Pancreas (tissue), 10 donors: ENCODE data around the gene PPHLN1. TPM values are rescaled to one million over a fixed set of nuclear protein-coding genes. Genes with fewer than 3 reads are reported as not detected.

Experiments
- ATAC-seq, 4 donors: fragments of 200-7000 bp; cut with Tn5 transposase; one replicate each; pipeline versions ENCODE4 v1.8.0 to v1.9.1; 2020; ENCODE audit warnings: mild to moderate bottlenecking in 4 of 4, moderate library complexity in 4 of 4
- DNase-seq, 6 donors: peaks; one replicate each; pipeline ENCODE4 v3.0.0-alpha.2; 2020
- FAIRE-seq: peaks from 2 replicates; lab custom pipeline; 2012; peaks lifted over from hg19 to GRCh38; lab: Jason Lieb, UNC
- H3K27ac ChIP-seq, 4 donors: fragments of 200-600 bp; sonication (generic); 1 replicate in 3 of 4; 2 replicates in 1 of 4; pipeline versions ENCODE4 v1.5.0 to v1.8.0; 2020
- H3K27me3 ChIP-seq, 4 donors: fragments of 200-600 bp; one replicate each; pipeline ENCODE4 v1.8.0; 2021
- H3K36me3 ChIP-seq, 3 donors: fragments of 200-600 bp; sonication (generic) in 1 of 3; one replicate each; pipeline versions ENCODE4 v1.5.0 to v1.8.0; 2020 to 2021
- H3K4me1 ChIP-seq, 3 donors: fragments of 200-600 bp; one replicate each; pipeline ENCODE4 v1.8.0; 2021
- H3K4me3 ChIP-seq, 4 donors: fragments of 200-600 bp; sonication (generic) in 2 of 4; one replicate each; pipeline versions ENCODE4 v1.5.0 to v1.8.0; 2020 to 2021
- H3K9me3 ChIP-seq, 4 donors: fragments of 200-600 bp; one replicate each; pipeline ENCODE4 v1.8.0; 2021
- CTCF ChIP-seq, 4 donors: fragments of 200-600 bp; sonication (generic) in 3 of 4; IDR thresholded peaks; one replicate each; pipeline versions ENCODE4 v1.5.0 to v1.8.0; 2021; ENCODE audit warnings: antibody characterized with exemption in 4 of 4
- WGBS, 2 donors: extraction: QIAGEN DNeasy Blood & Tissue Kit; methylation state at CpG; one replicate each; pipeline ENCODE4 v1.1.7; 2013; 5-methylcytosine and 5-hydroxymethylcytosine counted together
- intact Hi-C, 3 donors: fragments of 100-400 bp; cut with DNase I; formaldehyde crosslinking; loops; one replicate each; pipeline versions ENCODE4 v1.11.1 to v1.14.2; 2022
- polyA plus RNA-seq, 2 donors: library from polyadenylated mRNA; stranded (reverse); fragments of 200-250 nt; gene quantifications; one replicate each; pipeline ENCODE4 v1.2.3, GENCODE V29; 2013
- total RNA-seq, 6 donors: library from RNA; stranded (reverse); fragmentation: NEBNext Ultra II Directional in 4 of 6; extraction: Animal tissue kit (Norgen Biotek cat#: 25700) in 4 of 6; gene quantifications; one replicate each; pipeline versions ENCODE4 v1.2.1 to v1.2.4, GENCODE V29; 2021 to 2023
- donor health status: healthy with polysubstance abuse.
- donor health status: DM: no; HTN: no; CAD: no; lungs with moderate emphysema.
- donor health status: DM: no; HTN: no; CAD: no.
- donor health status: control.
- donor health status: control.
- donor health status: Bipolar disorder and iron deficiency.
- donor health status: DM: yes; HTN: yes; CAD: no.
- donor health status: DM: no; HTN: no; CAD: no.
- donor health status: DM: no; HTN: no; CAD: no.
- donor health status: DM: yes; HTN: yes; CAD: no.

Gene PPHLN1
- total and polyA plus RNA-seq, 8 donors: 11.1 to 26.4 (median 15.9) TPM

GRCh38 chr12:42444192-42444943 is 118.4 kb downstream of the PPHLN1 start:
- no peak for ATAC-seq
- no peak for DNase-seq
- Histone ChIP-seq H3K4me1 (peaks cover 0 to 5% (median 0%) of the 10 kb centered on the region in 3 donors), H3K27ac (no peak overlapping the region), H3K36me3 (peaks cover 0 to 7% (median 0%) of the 10 kb centered on the region in 3 donors), H3K9me3 (no peaks in the 10 kb centered on the region), H3K4me3 (no peak overlapping the region), H3K27me3 (no peaks in the 10 kb centered on the region)
- 96 to 98% methylated on average over 7 of the region's 7 CpGs for WGBS, 2 donors
- TF ChIP-seq CTCF (IDR thresholded peaks at IDR 0.05): no peak
- no peak for FAIRE-seq
- intact Hi-C loops: no loop called here

- Histone ChIP-seq H3K4me1 (peaks cover 0 to 5% (median 0%) of the 10 kb centered on the region in 3 donors), H3K27me3 (no peaks in the 10 kb centered on the region), H3K27ac (no peak overlapping the region), H3K9me3 (no peaks in the 10 kb centered on the region), H3K4me3 (no peak overlapping the region), H3K36me3 (peaks cover 0 to 7% (median 0%) of the 10 kb centered on the region in 3 donors)
- no peak for DNase-seq
- intact Hi-C loops: no loop called here
- no peak for TF ChIP-seq CTCF (IDR thresholded peaks at IDR 0.05)
- WGBS, 2 donors: 95 to 96% methylated on average over 16 of the region's 16 CpGs
- FAIRE-seq: no peak
- no peak for ATAC-seq
These were observed 119.9 kb downstream of the PPHLN1 start for GRCh38 chr12:42445891-42446290.

- 48 to 63% methylated on average over 6 of the region's 6 CpGs for WGBS, 2 donors
- ATAC-seq: peak in 2 of 4 donors; percentile 43 to 44
- no peak for FAIRE-seq
- Histone ChIP-seq H3K27me3 (no peaks in the 10 kb centered on the region), H3K4me1 (peaks cover 0 to 5% (median 0%) of the 10 kb centered on the region in 3 donors), H3K4me3 (no peak overlapping the region), H3K36me3 (peaks cover 0 to 7% (median 0%) of the 10 kb centered on the region in 3 donors), H3K9me3 (no peaks in the 10 kb centered on the region), H3K27ac (peak overlapping the region in 1 of 4 donors; percentile 20)
- TF ChIP-seq CTCF (IDR thresholded peaks at IDR 0.05): no peak
- no peak for DNase-seq
- intact Hi-C loops: no loop called here
These were observed 120.8 kb downstream of the PPHLN1 start for GRCh38 chr12:42446761-42447160.

- H3K27ac ChIP-seq: peak overlapping the region in 1 of 4 donors; percentile 20
- no peak for ATAC-seq
- H3K36me3 ChIP-seq: peaks cover 0 to 4% (median 0%) of the 10 kb centered on the region in 3 donors
- H3K27me3 ChIP-seq: no peaks in the 10 kb centered on the region
- H3K9me3 ChIP-seq: no peaks in the 10 kb centered on the region
- WGBS, 2 donors: 86 to 89% methylated on average over 3 of the region's 3 CpGs
- no peak for FAIRE-seq
- H3K4me1 ChIP-seq: peaks cover 0 to 5% (median 0%) of the 10 kb centered on the region in 3 donors
- no peak for DNase-seq
- no peak overlapping the region for H3K4me3 ChIP-seq
- no peak for TF ChIP-seq CTCF (IDR thresholded peaks at IDR 0.05)
- intact Hi-C loops: no loop called here
These were observed 121.4 kb downstream of the PPHLN1 start for GRCh38 chr12:42447371-42447786.

- Histone ChIP-seq H3K27me3 (no peaks in the 10 kb centered on the region), H3K27ac (no peak overlapping the region), H3K9me3 (no peaks in the 10 kb centered on the region), H3K4me1 (peaks cover 0 to 5% (median 0%) of the 10 kb centered on the region in 3 donors), H3K36me3 (no peaks in the 10 kb centered on the region), H3K4me3 (no peak overlapping the region)
- WGBS, 2 donors: 97 to 100% methylated on average over 9 of the region's 9 CpGs
- intact Hi-C loops: no loop called here
- ATAC-seq (no peak), DNase-seq (no peak), FAIRE-seq (no peak)
- TF ChIP-seq CTCF (IDR thresholded peaks at IDR 0.05): no peak
These were observed 122.9 kb downstream of the PPHLN1 start for GRCh38 chr12:42448841-42449240.
